AG09309 (cell line): ENCODE measurements around the gene PAK4.

Experiments
- DNase-seq: peaks from one replicate; pipeline ENCODE4 v3.0.0-alpha.2; 2010; ENCODE audit warnings: low read depth
- H3K4me3 ChIP-seq: 2 replicates; pipeline ENCODE4 v1.5.1; 2011; ENCODE audit warnings: mild to moderate bottlenecking, low read depth, low read length, moderate library complexity; ENCODE audit not compliant: control insufficient read depth
- TF ChIP-seq, protein P1 (sequence below): IDR thresholded peaks from 2 replicates; pipeline ENCODE4 v1.5.1; 2011; ENCODE audit warnings: mild to moderate bottlenecking, low read depth, low read length, inconsistent platforms; ENCODE audit not compliant: insufficient read depth, control insufficient read depth; ENCODE audit errors: missing control alignments

PAK4 gene

DNA sequence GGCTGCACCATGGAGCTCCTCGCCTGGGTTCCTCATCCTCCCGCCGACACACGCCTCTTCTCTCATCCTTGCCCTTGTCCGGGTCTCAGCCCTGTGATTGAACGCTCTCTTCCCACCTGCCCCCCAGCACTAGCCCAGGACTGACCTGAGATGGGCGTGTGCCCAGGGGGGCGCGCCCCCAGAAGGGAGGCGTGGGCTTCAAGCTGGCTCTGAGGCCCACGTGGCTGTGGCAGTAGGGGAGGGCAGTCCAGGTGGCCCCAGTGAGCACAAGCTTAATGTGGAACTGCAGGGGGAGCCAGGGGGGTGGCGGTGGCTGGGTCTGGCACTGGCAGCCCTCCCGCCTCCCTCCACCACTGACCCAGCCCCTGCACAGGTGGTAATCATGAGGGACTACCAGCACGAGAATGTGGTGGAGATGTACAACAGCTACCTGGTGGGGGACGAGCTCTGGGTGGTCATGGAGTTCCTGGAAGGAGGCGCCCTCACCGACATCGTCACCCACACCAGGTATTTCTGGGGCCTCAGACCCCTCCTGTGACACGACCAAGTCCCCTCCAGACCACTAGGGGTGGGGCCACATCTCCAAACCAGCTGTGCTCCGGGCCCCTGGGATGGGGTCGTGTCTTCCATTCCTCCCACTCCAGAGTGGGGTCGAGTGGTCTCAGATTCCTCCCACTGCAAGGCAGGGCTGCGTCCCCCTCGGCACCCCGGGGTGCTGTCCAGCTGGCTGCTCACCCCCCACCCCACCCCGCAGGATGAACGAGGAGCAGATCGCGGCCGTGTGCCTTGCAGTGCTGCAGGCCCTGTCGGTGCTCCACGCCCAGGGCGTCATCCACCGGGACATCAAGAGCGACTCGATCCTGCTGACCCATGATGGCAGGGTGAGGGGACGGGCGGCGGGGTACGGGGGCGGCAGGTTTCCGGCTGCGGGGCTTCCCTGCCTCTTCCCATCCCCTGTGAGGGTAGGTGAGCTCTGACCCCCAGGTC is 49.3 kb downstream of the PAK4 start:
- DNase-seq = no peak
- TF ChIP-seq, protein P1, sequence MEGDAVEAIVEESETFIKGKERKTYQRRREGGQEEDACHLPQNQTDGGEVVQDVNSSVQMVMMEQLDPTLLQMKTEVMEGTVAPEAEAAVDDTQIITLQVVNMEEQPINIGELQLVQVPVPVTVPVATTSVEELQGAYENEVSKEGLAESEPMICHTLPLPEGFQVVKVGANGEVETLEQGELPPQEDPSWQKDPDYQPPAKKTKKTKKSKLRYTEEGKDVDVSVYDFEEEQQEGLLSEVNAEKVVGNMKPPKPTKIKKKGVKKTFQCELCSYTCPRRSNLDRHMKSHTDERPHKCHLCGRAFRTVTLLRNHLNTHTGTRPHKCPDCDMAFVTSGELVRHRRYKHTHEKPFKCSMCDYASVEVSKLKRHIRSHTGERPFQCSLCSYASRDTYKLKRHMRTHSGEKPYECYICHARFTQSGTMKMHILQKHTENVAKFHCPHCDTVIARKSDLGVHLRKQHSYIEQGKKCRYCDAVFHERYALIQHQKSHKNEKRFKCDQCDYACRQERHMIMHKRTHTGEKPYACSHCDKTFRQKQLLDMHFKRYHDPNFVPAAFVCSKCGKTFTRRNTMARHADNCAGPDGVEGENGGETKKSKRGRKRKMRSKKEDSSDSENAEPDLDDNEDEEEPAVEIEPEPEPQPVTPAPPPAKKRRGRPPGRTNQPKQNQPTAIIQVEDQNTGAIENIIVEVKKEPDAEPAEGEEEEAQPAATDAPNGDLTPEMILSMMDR = no peak
- H3K4me3 ChIP-seq = no peak overlapping the region

DNA sequence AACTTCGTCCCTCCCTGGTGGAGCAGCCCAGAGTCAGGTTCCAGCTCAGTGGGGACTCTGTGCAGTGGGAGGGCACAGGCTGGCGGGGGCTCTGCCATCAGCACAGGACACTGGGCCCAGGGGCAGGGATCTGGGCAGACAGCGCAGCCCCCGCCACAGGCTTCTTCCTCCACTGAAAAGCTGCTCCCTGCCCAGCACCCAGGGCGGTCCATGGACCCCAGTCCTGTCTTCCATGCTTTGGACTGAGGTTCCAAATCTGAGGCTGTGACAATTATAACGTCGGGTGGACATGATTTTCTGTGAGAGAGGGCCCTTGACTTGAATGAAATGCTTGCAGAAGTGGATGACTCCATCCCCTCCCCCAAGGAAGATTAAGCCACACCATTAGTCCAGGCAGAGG is 50.0 kb downstream of the PAK4 start:
- TF ChIP-seq, protein P1 = no peak
- DNase-seq = no peak
- no peak overlapping the region for H3K4me3 ChIP-seq

DNA sequence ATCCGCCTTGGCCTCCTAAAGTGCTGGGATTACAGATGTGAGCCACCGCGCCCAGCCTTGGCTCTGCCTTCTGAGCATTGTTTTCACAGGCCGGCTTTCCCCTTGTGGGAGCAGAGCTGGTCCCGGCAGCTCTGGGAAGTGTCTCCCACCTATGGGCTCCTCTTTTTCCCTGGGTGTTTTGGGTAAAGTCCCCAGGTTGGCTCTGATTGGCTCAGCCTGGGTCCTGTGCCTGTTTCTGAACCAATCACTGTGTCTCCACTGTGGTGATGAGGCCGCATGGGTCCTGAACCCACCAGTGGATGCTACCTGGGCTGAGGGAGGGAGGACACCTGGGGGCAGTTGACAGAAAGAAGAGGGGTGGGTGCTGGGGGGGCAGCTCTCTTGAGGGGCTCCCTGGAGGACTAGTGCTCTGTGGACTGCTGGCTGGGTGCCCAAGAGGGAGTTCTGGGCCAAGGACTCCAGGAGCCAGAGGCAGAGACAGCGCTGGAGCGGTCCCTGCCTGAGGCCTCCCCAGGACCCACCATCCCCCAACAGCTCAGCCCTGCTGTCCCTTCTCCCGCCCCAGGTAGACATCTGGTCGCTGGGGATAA is 51.6 kb downstream of the PAK4 start:
- H3K4me3 ChIP-seq = no peak overlapping the region
- DNase-seq = no peak

DNA sequence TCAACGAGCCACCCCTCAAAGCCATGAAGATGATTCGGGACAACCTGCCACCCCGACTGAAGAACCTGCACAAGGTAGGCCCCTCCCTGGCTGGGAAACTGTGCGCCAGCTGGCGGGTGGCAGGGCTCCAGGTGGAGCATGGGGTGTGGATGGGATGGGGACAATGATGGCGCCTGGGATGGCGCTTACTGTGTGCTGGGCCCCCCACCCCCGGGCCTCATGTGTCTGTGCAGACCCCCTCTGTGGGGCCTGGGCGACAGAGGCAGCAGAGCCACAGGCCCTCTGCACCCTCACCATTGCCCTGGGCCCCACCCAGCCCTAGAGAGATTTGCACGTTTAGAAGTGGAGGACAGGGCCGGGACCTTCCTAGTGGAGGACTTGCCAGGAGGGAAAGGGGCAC is 52.1 kb downstream of the PAK4 start:
- no peak for DNase-seq
- H3K4me3 ChIP-seq = no peak overlapping the region
- TF ChIP-seq, protein P1 = no peak

More for the DNA sequence above, 51.6 kb downstream of the PAK4 start:
- TF ChIP-seq, protein P1 = no peak

DNA sequence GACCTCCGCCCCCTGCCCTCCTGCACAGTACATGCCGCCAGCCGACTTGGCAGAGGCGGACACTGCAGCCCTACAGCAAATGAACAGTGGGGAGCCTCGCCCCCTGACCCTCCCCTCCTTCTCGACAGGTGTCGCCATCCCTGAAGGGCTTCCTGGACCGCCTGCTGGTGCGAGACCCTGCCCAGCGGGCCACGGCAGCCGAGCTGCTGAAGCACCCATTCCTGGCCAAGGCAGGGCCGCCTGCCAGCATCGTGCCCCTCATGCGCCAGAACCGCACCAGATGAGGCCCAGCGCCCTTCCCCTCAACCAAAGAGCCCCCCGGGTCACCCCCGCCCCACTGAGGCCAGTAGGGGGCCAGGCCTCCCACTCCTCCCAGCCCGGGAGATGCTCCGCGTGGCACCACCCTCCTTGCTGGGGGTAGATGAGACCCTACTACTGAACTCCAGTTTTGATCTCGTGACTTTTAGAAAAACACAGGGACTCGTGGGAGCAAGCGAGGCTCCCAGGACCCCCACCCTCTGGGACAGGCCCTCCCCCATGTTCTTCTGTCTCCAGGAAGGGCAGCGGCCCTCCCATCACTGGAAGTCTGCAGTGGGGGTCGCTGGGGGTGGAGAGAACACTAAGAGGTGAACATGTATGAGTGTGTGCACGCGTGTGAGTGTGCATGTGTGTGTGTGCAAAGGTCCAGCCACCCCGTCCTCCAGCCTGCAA is 52.9 kb downstream of the PAK4 start:
- TF ChIP-seq, protein P1 = no peak
- H3K4me3 ChIP-seq = no peak overlapping the region

DNA sequence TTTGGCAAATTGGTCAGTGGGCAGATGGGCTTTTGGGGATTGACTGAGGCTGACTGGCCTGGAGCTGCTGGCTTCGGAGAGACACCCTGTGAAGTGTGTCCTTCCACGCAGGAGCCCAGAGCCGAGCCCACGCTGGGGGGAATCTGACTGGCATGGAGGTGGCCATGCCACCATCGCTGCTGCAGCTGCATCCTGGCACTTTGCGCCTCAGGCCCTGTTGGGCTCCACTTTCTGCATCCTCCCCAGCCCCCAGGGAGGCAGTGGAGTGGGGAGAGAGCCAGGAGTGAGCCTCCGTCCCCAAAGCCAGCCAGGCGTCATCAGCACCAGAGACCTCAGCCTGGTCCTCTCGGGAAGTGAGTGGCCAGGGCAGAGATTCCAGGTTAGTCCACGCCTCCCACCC is 54.2 kb downstream of the PAK4 start:
- H3K4me3 ChIP-seq = no peak overlapping the region
- DNase-seq = no peak
- TF ChIP-seq, protein P1 = no peak

More for the DNA sequence above, 52.9 kb downstream of the PAK4 start:
- DNase-seq = no peak
